OCI-LY1 (cell line): ENCODE measurements around the gene ZC3H13.

Experiments
- H2AFZ ChIP-seq: fragments of 200-600 bp; sonication (generic), shearing (Covaris generic); 2 replicates; pipeline ENCODE4 v1.6.0; 2014; ENCODE audit warnings: antibody characterized with exemption, mild to moderate bottlenecking, low read length
- H3F3A ChIP-seq: fragments of 200-600 bp; sonication (generic), shearing (Covaris generic); 2 replicates; pipeline ENCODE4 v1.6.0; 2014; ENCODE audit warnings: mild to moderate bottlenecking, antibody characterized with exemption, low read length, moderate library complexity; ENCODE audit not compliant: insufficient read depth
- H3K27ac ChIP-seq: fragments of 200-600 bp; sonication (generic); 2 replicates; pipeline ENCODE4 v1.5.1; 2014; ENCODE audit warnings: low read length, mixed run types, mild to moderate bottlenecking, low read depth; ENCODE audit not compliant: poor library complexity, severe bottlenecking
- H3K27me3 ChIP-seq: fragments of 200-600 bp; sonication (generic); 2 replicates; pipeline ENCODE4 v1.6.0; 2014; ENCODE audit warnings: antibody characterized with exemption, mild to moderate bottlenecking, low read length, moderate library complexity; ENCODE audit not compliant: insufficient read depth
- H3K36me3 ChIP-seq: fragments of 200-600 bp; sonication (generic); 2 replicates; pipeline ENCODE4 v1.6.1; 2014; ENCODE audit warnings: mild to moderate bottlenecking, antibody characterized with exemption, low read length, moderate library complexity, mixed read lengths; ENCODE audit not compliant: insufficient read depth
- H3K4me1 ChIP-seq: fragments of 200-600 bp; sonication (generic); 2 replicates; pipeline ENCODE4 v1.5.1; 2014; ENCODE audit warnings: mild to moderate bottlenecking, low read length, moderate library complexity; ENCODE audit not compliant: insufficient read depth, severe bottlenecking
- H3K4me2 ChIP-seq: fragments of 200-600 bp; sonication (generic), shearing (Covaris generic); 2 replicates; pipeline ENCODE4 v1.6.1; 2014; ENCODE audit warnings: low read length
- H3K4me3 ChIP-seq: fragments of 200-600 bp; sonication (generic); 2 replicates; pipeline ENCODE4 v1.5.1; 2014; ENCODE audit warnings: low read length, low read depth, mild to moderate bottlenecking, mixed read lengths; ENCODE audit not compliant: poor library complexity, severe bottlenecking
- H3K79me2 ChIP-seq: fragments of 200-600 bp; shearing (Covaris generic); 2 replicates; pipeline ENCODE4 v1.6.1; 2016; ENCODE audit warnings: mixed run types, low read length, mixed read lengths; ENCODE audit not compliant: insufficient read depth
- H3K9ac ChIP-seq: fragments of 200-600 bp; sonication (generic), shearing (Covaris generic); 2 replicates; pipeline ENCODE4 v1.6.1; 2014; ENCODE audit warnings: mild to moderate bottlenecking, low read length, mixed read lengths
- H3K9me2 ChIP-seq: fragments of 200-600 bp; sonication (generic), shearing (Covaris generic); 2 replicates; pipeline ENCODE4 v1.6.1; 2014; ENCODE audit warnings: low read depth, mild to moderate bottlenecking, low read length, mixed read lengths
- H3K9me3 ChIP-seq: fragments of 200-600 bp; shearing (Covaris generic); 2 replicates; pipeline ENCODE4 v1.6.1; 2014; ENCODE audit warnings: low read length, mixed read lengths
- H4K20me1 ChIP-seq: fragments of 200-600 bp; sonication (generic), shearing (Covaris generic); 2 replicates; pipeline ENCODE4 v1.6.0; 2016; ENCODE audit warnings: mild to moderate bottlenecking, low read length; ENCODE audit not compliant: insufficient read depth
- CTCF ChIP-seq: fragments of 200-600 bp; sonication (generic), shearing (Covaris generic); IDR thresholded peaks from 2 replicates; pipeline ENCODE4 v1.5.1; 2017; ENCODE audit warnings: mild to moderate bottlenecking, antibody characterized with exemption, low read length, moderate library complexity, mixed read lengths
- EZH2 ChIP-seq: fragments of 200-600 bp; sonication (generic), shearing (Covaris generic); IDR thresholded peaks from 2 replicates; pipeline ENCODE4 v1.8.0; 2017; ENCODE audit warnings: borderline replicate concordance, mixed run types, mild to moderate bottlenecking, antibody characterized with exemption, low read length, moderate library complexity, mixed read lengths

The ZC3H13 gene

GRCh38 chr13:45918597-45918996 is 133.9 kb downstream of the ZC3H13 start:
- Histone ChIP-seq H4K20me1 (no peaks in the 10 kb centered on the region), H3K9me3 (no peaks in the 10 kb centered on the region), H3K27me3 (no peaks in the 10 kb centered on the region), H3K27ac (no peak overlapping the region), H3K9ac (no peak overlapping the region), H3F3A (no peaks in the 10 kb centered on the region), H3K4me3 (no peak overlapping the region), H3K4me2 (no peak overlapping the region), H3K36me3 (no peaks in the 10 kb centered on the region), H2AFZ (no peak overlapping the region), H3K4me1 (no peaks in the 10 kb centered on the region), H3K9me2 (no peaks in the 10 kb centered on the region), H3K79me2 (no peaks in the 10 kb centered on the region)
- TF ChIP-seq CTCF (no peak), EZH2 (no peak)

- H3K27me3 ChIP-seq, result no peaks in the 10 kb centered on the region
- H3K4me3 ChIP-seq, result no peak overlapping the region
- no peaks in the 10 kb centered on the region for H3K9me2 ChIP-seq
- no peak for TF ChIP-seq CTCF
- TF ChIP-seq EZH2, result no peak
- no peaks in the 10 kb centered on the region for H3F3A ChIP-seq
- no peaks in the 10 kb centered on the region for H3K36me3 ChIP-seq
- no peak overlapping the region for H3K27ac ChIP-seq
- no peaks in the 10 kb centered on the region for H3K4me1 ChIP-seq
- H3K79me2 ChIP-seq, result no peaks in the 10 kb centered on the region
- no peak overlapping the region for H3K9ac ChIP-seq
- H3K9me3 ChIP-seq, result no peaks in the 10 kb centered on the region
- H4K20me1 ChIP-seq, result no peaks in the 10 kb centered on the region
- no peak overlapping the region for H2AFZ ChIP-seq
- H3K4me2 ChIP-seq, result no peak overlapping the region
Measured at GRCh38 chr13:45917019-45917418, 135.5 kb downstream of the ZC3H13 start.

GRCh38 chr13:45915686-45916439 is 136.7 kb downstream of the ZC3H13 start:
- Histone ChIP-seq H3K9me2 (no peaks in the 10 kb centered on the region), H3K27ac (no peak overlapping the region), H4K20me1 (no peaks in the 10 kb centered on the region), H3K4me2 (no peak overlapping the region), H3K27me3 (no peaks in the 10 kb centered on the region), H3K79me2 (no peaks in the 10 kb centered on the region), H2AFZ (no peak overlapping the region), H3K9me3 (no peaks in the 10 kb centered on the region), H3K9ac (no peak overlapping the region), H3K36me3 (no peaks in the 10 kb centered on the region), H3K4me3 (no peak overlapping the region), H3K4me1 (no peaks in the 10 kb centered on the region), H3F3A (no peaks in the 10 kb centered on the region)
- no peak for TF ChIP-seq EZH2
- TF ChIP-seq CTCF, result no peak
